K562 (cell line): ENCODE measurements around the gene WDR1. TPM values are rescaled to one million over a fixed set of nuclear protein-coding genes. Genes with fewer than 3 reads are reported as not detected.

Experiments
- DMBX1 ChIP-seq: fragments of 250-450 bp; sonication (Bioruptor Pico); IDR thresholded peaks from 2 replicates; pipeline ENCODE4 v1.8.0; 2022; ENCODE audit warnings: inconsistent platforms, mild to moderate bottlenecking, moderate library complexity, borderline replicate concordance
- MAFG ChIP-seq: fragments of 450-650 bp; conservative IDR thresholded peaks from 2 replicates; pipeline ENCODE4 v1.6.1; 2016; ENCODE audit warnings: missing genetic modification characterization, missing compliant biosample characterization
- PBX2 ChIP-seq, 2 experiments: IDR thresholded peaks in 1 of 2; conservative IDR thresholded peaks in 1 of 2; 2 replicates each; pipeline ENCODE4 v1.6.1; 2016; ENCODE audit warnings: low read depth in 2 of 2, mild to moderate bottlenecking in 1 of 2, missing compliant biosample characterization in 1 of 2, missing genetic modification characterization in 1 of 2, moderate library complexity in 1 of 2
- RBM17 ChIP-seq: fragments of 200-400 bp; formaldehyde crosslinking; IDR thresholded peaks from 2 replicates; pipeline ENCODE4 v1.6.1; 2017; ENCODE audit warnings: low read depth, mild to moderate bottlenecking, low read length, borderline replicate concordance
- STAT5A ChIP-seq: IDR thresholded peaks from 2 replicates; pipeline ENCODE4 v1.6.1; 2012; ENCODE audit warnings: low read length, inconsistent platforms, borderline replicate concordance
- STAT6 ChIP-seq: sonication (generic); formaldehyde crosslinking; IDR thresholded peaks from 2 replicates; pipeline ENCODE4 v1.8.1; 2023; ENCODE audit warnings: mild to moderate bottlenecking, missing genetic modification reagents
- polyA plus RNA-seq, 8 experiments: library from polyadenylated mRNA; depleted of rRNA in 4 of 8; stranded (reverse) in 5 of 8; unstranded in 3 of 8; fragments of >200 nt; fragmentation: Nextera tagmentation in 2 of 8; fragmentation: Illumina TruSeq in 1 of 8; extraction: Ambion mirVana in 2 of 8; extraction: Trizol in 1 of 8; gene quantifications; 2 replicates each; pipeline versions ENCODE4 v1.2.1 to v1.2.3, GENCODE V29; 2011 to 2014; ENCODE audit warnings: inconsistent platforms in 1 of 8, missing spikeins in 1 of 8
- total RNA-seq, 7 experiments: library from RNA; depleted of rRNA in 6 of 7; stranded (reverse); fragments of >200 nt in 6 of 7; fragmentation: Illumina TruSeq in 2 of 7; extraction: Trizol in 2 of 7; gene quantifications; 2 replicates each; pipeline versions ENCODE4 v1.2.1 to v1.2.3, GENCODE V29; 2011 to 2021; ENCODE audit warnings: low replicate concordance in 1 of 7
- TF ChIP-seq, protein P1 (sequence below): fragments of 450-650 bp; IDR thresholded peaks from 2 replicates; pipeline ENCODE4 v1.6.1; 2016; ENCODE audit warnings: mild to moderate bottlenecking, moderate library complexity

WDR1 gene
- total and polyA plus RNA-seq, 9 of the 15 experiments (the other 6 are each of a cell fraction or from before 2014, with no cell fraction given), result 16.1 to 213 (median 125) TPM

GRCh38 chr4:10122236-10122932, 5.8 kb upstream of the WDR1 start (continued):
- TF ChIP-seq, protein P1, sequence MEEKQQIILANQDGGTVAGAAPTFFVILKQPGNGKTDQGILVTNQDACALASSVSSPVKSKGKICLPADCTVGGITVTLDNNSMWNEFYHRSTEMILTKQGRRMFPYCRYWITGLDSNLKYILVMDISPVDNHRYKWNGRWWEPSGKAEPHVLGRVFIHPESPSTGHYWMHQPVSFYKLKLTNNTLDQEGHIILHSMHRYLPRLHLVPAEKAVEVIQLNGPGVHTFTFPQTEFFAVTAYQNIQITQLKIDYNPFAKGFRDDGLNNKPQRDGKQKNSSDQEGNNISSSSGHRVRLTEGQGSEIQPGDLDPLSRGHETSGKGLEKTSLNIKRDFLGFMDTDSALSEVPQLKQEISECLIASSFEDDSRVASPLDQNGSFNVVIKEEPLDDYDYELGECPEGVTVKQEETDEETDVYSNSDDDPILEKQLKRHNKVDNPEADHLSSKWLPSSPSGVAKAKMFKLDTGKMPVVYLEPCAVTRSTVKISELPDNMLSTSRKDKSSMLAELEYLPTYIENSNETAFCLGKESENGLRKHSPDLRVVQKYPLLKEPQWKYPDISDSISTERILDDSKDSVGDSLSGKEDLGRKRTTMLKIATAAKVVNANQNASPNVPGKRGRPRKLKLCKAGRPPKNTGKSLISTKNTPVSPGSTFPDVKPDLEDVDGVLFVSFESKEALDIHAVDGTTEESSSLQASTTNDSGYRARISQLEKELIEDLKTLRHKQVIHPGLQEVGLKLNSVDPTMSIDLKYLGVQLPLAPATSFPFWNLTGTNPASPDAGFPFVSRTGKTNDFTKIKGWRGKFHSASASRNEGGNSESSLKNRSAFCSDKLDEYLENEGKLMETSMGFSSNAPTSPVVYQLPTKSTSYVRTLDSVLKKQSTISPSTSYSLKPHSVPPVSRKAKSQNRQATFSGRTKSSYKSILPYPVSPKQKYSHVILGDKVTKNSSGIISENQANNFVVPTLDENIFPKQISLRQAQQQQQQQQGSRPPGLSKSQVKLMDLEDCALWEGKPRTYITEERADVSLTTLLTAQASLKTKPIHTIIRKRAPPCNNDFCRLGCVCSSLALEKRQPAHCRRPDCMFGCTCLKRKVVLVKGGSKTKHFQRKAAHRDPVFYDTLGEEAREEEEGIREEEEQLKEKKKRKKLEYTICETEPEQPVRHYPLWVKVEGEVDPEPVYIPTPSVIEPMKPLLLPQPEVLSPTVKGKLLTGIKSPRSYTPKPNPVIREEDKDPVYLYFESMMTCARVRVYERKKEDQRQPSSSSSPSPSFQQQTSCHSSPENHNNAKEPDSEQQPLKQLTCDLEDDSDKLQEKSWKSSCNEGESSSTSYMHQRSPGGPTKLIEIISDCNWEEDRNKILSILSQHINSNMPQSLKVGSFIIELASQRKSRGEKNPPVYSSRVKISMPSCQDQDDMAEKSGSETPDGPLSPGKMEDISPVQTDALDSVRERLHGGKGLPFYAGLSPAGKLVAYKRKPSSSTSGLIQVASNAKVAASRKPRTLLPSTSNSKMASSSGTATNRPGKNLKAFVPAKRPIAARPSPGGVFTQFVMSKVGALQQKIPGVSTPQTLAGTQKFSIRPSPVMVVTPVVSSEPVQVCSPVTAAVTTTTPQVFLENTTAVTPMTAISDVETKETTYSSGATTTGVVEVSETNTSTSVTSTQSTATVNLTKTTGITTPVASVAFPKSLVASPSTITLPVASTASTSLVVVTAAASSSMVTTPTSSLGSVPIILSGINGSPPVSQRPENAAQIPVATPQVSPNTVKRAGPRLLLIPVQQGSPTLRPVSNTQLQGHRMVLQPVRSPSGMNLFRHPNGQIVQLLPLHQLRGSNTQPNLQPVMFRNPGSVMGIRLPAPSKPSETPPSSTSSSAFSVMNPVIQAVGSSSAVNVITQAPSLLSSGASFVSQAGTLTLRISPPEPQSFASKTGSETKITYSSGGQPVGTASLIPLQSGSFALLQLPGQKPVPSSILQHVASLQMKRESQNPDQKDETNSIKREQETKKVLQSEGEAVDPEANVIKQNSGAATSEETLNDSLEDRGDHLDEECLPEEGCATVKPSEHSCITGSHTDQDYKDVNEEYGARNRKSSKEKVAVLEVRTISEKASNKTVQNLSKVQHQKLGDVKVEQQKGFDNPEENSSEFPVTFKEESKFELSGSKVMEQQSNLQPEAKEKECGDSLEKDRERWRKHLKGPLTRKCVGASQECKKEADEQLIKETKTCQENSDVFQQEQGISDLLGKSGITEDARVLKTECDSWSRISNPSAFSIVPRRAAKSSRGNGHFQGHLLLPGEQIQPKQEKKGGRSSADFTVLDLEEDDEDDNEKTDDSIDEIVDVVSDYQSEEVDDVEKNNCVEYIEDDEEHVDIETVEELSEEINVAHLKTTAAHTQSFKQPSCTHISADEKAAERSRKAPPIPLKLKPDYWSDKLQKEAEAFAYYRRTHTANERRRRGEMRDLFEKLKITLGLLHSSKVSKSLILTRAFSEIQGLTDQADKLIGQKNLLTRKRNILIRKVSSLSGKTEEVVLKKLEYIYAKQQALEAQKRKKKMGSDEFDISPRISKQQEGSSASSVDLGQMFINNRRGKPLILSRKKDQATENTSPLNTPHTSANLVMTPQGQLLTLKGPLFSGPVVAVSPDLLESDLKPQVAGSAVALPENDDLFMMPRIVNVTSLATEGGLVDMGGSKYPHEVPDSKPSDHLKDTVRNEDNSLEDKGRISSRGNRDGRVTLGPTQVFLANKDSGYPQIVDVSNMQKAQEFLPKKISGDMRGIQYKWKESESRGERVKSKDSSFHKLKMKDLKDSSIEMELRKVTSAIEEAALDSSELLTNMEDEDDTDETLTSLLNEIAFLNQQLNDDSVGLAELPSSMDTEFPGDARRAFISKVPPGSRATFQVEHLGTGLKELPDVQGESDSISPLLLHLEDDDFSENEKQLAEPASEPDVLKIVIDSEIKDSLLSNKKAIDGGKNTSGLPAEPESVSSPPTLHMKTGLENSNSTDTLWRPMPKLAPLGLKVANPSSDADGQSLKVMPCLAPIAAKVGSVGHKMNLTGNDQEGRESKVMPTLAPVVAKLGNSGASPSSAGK, result 0 out of 2 replicates have a peak, but pooled peaks have one; percentile 23
- TF ChIP-seq PBX2 (CRISPR knock-in tag; IDR thresholded peaks at IDR 0.05; ENCODE audit: low read depth) (no peak), PBX2 (tag; conservative IDR thresholded peaks at IDR 0.05; ENCODE audit: low read depth) (no peak), MAFG (tag) (no peak), STAT5A (no peak), DMBX1 (CRISPR knock-in tag) (no peak), RBM17 (no peak), STAT6 (no peak)
